ENCODE data around the gene ZMIZ2.

GRCh38 chr7:44703921-44704320 lies 44.7 kb upstream of the ZMIZ2 start:
- TF ChIP-seq CTCF (conservative IDR thresholded peaks at IDR 0.05 in 1 of 2, IDR thresholded peaks at IDR 0.05 in 1 of 2; ENCODE audit: low read depth in 1 of 2, low read length in 2 of 2) = no peak
- TF ChIP-seq EZH2 (IDR thresholded peaks at IDR 0.05; ENCODE audit: low read length, missing control alignments) = no peak
